HG03175 (cell line): Measurements from ENCODE around the gene CDH13.

Experiments
- ATAC-seq: cut with Tn5 transposase; IDR thresholded peaks from one replicate; pipeline ENCODE4 v1.9.1; 2021; ENCODE audit warnings: mild to moderate bottlenecking, moderate library complexity; ENCODE audit not compliant: unreplicated experiment

The CDH13 gene

DNA sequence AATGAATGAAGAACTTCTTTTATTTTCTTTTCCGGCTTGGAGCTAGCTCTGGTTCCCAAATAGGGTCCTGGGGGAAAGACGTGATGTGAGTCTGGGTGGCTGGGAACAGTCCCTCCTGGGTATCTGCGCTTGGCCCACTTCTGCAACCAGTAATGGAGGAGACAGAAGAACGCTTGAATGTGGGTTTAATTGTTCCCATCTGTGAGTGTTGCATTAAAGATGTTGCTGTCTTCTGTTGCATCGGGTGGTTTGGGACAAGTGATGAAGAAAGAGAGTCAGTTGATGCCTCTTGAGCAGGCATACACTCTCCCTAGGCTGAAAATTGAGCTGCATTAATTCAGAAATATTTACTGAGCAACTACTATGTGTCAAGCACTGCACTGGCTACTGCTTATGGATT lies 511.1 kb downstream of the CDH13 start:
- ATAC-seq = no peak

DNA sequence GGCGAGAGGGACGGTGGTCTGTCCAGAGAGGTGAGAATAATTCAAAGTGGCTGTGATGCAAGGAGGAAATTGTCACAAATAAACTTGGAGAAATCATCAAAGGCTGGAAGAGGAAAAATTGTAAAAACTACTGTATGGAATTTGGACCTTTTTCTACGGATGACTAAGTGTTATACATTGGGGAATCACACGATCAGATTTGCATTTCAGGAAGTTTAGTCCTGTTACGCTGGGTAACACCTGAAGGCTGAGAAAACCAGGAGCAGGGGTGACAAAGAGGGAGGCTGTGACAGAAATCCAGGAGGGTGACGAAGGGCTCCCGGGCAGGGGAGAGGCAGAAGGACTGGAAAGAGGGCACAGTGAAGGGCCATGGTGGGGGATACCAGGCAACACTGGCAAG lies 511.7 kb downstream of the CDH13 start:
- no peak for ATAC-seq

DNA sequence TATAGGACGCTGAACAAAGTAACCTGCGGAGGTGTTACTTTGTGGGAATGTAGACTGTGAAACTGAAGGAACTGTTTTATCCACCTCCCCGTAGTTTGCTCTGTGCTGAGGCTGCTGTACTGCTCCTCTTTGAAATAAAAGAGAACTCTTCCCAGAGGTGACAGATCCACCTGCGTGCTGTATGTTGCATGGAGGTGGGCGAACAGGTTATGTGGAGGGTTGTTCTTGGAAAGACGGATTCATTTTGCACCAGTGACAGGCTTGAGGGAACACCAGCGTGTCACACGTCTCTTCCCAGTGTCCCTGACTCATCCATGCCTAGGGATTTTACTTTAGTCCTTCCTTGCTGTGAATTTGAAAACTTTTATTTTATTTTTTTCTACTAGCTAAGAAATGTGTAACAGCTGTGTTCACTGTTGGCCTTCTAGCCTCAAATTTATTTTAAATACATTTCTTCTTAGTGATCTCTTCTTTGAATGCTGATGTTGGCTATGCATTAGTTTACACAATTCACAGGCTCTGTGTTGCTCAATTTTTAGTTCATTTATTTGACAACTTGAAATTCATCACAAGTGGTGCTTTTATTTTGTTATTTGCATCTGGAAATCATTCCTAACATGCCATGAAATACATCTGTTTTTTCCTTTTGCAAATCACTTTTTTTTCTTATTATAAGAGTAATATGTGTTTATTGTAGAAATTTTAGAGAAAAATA lies 512.4 kb downstream of the CDH13 start:
- no peak for ATAC-seq

DNA sequence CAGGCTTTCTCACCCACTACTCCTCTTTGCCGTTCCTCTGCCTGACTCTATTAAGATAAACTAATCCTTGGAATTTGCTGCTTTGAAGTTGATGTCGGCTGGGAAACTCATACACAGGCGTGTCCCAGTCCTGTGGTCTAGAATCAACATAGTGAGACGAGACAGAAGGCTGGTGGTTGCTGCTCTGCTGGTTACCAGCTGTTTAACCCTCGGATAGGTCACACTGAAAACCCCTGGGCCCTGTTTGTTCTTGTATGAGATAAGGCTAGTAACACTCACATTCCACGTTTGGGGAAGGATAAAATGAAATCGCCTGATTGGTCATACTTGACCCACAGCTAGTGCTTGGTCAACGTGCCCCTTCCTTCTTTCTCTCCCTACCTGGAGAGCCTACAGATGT lies 517.0 kb downstream of the CDH13 start:
- no peak for ATAC-seq

DNA sequence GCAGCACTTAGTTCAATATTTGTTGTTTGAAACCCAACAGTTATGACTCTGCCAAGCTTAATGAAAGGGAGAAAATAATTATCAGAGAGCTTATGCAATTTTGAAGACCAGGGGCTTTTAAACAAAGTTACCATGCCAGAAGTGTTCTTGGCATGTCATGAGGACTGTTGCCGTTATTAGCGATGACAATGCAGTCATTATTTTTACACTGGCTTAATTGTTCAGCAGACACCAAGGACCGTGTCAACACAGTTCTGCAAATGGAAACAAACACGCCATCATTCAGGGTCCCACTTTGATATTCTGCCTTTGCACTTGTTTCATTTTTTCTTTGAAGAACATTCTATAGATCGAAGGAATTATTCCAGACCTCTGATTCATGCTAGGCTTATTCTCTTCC lies 518.5 kb downstream of the CDH13 start:
- no peak for ATAC-seq

DNA sequence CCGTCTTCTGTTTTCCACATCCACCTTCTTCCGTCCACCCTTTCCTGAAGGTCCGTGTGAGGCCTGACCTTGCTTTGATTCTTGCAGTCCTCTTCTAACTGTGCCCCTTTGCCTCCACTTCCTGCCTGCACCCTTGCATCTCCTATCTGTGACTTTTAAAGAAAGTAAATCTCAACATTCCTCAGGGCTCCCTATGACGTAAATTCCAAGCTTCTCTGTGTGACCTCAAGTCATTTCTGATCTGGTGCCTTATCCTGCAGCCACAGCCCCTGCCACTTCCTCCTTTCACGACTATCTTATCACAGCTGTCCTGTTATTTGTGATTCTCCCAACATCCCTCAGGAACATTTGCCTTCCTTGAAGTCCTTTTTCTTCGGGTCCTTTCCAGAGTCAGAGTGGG lies 520.5 kb downstream of the CDH13 start:
- ATAC-seq = no peak

DNA sequence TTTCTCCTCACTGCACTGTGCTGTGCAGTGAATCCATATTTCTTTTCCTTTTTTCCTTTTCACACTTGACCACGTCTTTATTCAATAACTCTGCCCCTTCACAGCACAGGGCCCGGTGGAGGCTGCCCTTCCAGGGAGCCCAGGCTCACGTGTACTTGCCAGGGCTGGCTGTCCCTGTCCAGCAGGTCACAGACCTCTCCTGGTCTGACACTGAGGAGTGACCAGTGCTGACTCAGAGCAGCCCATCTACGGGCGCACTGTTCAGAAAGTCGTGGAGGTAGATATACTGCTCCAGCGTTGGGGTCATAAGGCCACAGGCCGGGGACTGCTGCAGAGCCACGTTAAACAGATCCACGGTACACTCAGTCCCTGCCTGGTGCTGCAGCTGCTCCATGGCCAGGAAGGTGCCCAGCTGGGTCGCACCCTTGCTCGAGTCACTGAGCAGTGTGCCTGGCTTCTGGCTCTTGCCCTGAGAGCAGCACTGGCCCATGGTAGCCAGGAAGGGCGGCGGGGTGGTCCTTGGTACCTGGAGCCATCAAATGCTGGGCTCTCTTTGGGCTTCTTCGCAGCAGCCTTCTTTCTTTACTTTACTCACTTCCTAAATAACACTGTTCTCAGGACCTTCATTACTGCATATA lies 531.7 kb downstream of the CDH13 start:
- ATAC-seq = no peak

DNA sequence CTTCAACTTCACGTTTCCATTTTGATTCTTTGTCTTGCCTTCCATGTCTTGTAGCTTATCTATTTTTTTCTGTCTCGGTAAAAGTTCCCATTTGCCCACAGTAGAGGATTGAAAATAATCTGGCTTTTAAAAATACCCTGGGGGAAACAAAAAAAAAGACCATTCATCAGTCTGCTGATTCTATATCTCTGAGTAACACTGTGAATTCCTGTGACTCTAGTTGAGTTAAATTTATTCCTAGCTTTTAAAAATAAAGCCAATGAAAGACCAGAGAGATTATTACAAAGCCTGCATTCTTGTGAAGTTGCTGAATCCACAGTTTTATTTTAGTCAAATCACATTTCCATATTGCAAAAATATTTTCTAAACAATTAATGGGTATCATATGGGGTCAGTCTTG lies 532.3 kb downstream of the CDH13 start:
- ATAC-seq = no peak

DNA sequence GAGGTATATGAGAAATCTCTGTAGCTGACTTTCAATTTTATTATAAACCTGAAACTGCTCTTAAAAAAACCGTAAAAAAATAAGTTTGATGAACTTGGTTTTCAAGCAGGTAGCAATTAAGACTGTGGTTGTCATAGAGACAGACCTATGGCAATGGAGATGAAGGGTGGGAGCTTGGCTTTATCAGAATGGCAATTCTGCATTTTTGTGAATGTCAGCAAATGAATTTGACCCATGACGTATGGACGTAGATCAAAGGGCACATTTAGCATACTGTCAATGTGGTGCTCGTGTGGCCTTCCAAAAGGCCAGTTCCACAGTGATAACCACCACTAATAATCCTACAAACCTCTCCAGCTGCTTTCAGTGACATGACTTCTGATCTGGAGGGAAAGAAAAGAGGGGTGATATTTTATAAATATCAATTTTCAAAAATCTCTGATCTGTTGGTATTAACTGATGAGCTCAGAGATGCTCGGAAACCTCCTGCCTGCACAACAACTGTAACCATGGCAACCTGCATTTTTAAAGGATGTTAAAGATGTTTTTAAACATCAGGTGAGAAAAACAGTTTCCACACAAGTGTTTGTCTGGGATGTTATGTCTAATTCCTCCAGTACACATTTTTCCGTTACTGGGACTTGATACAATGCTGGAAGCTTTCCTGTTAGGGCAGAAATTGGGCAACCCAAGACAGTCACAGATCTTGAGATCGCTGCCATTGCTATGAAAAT lies 533.7 kb downstream of the CDH13 start:
- ATAC-seq = no peak

DNA sequence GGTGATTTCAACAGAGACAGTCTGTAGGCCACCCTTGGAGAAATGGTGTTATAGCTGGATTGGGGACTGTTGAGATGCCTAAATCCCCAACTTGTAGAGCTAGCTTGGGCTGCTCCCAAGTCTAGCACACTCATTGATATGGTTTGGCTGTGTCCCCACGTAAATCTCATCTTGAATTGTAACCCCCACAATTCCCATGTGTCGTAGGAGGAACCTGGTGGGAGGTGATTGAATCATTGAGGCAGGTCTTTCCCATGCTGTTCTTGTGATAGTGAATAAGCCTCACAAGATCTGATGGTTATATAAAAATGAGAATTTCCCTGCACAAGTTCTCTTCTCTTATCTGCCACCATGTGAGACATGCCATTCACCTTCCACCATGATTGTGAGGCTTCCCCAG lies 536.0 kb downstream of the CDH13 start:
- ATAC-seq = no peak

DNA sequence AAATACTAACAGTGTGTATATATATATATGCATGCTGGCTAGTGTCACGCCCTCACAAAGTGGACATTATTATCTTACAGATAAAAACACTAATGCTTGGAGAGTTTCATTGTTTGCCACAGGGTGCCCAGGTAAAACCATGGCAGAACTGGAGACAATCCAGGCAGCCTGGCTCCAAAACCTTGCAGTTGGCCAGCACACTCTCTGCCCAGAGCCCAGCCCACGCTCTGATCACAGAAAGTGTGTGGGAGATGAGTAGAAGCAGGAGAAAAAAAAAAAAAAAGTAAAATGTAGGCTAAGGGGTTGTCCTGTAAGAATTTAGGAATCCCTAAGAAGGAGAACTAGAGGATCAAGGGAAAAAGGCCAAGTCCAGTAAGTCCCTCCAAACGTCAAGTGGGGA lies 538.0 kb downstream of the CDH13 start:
- ATAC-seq = no peak

DNA sequence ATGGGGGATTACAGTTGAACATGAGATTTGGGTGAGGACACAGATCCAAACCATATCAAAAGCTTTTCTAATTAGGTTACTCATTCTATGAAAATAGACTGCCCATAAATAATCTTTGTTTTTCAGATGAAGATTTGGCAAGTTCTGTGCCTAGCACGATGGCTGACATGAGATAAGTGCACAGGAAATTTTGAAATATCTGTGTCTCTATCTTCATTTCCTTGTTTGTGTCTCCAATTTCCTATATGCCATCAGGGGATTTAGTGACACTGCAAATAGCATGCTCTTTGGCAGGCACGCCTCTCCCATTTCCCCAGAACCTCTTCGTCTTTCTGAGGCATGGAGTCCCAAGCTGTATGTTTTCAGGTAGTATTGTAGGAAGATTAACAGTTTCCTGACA lies 544.6 kb downstream of the CDH13 start:
- no peak for ATAC-seq

DNA sequence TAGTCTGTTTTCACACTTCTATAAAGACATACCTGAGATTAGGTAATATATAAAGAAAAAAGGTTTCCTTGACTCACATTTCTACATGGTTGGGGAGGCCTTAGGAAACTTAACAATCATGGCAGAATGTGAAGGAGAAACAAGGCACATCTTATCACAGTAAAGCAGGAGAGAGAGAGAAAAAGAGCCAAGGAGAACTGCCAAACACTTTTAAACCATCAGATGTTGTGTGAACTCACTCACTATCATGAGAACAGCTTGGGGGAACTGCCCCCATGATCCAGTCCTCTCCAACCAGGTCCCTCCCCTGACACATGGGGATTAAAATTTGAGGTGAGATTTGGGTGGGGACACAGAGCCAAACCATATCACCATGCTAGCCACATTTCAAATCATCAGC lies 547.9 kb downstream of the CDH13 start:
- no peak for ATAC-seq

DNA sequence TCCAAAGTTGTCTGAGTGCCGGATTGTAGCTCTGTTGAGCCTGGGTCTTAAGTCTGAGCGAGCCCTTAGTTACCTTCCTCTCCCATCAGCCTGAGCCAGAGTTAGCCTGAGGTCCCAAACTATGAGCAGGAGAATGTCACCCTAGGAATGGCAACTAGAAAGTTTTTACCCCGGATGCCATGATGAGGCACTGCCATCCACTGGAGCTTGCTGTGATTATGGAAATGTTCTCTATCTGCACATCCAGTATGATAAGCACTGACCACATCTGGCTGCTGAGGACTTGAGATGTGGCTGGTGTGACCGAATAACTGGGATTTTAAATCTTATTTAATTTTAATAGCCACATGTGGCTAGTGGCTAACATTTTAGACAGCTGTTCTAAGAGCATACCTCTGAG lies 550.0 kb downstream of the CDH13 start:
- ATAC-seq = no peak

DNA sequence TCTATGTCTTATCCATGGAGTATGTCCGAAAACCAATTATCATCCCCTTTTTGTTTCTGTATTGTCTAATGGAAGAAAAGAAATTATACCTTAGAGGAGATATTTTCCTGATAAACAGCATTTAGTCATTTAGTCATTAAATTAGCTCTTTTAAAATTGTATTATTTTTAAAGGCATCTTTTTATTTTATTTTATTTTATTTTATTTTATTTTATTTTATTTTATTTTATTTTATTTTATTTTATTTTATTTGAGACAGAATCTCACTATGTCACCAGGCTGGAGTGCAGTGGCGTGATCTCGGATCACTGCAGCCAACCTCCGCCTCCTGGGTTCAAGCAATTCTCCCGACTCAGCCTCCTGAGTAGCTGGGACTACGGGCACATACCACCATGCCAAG lies 559.1 kb downstream of the CDH13 start:
- ATAC-seq = no peak

DNA sequence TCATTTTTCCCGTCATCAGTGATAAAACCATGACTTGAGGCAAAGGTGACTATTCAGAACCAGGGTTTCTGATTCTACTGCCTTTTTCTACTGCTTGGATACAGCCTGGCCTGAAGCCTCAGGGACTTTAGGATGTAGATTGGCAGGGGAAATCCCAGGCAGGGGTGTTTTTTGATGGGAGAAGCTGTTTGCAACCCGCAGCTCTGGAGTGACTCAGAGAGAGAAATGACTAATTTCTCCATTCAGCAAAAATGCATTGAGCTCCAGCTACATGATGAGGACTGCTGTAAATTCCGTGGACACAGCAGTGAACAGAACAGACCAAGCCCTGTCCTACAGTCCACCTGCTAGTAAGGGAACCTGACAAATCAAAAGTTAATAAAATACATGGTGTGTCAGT lies 560.6 kb downstream of the CDH13 start:
- no peak for ATAC-seq

DNA sequence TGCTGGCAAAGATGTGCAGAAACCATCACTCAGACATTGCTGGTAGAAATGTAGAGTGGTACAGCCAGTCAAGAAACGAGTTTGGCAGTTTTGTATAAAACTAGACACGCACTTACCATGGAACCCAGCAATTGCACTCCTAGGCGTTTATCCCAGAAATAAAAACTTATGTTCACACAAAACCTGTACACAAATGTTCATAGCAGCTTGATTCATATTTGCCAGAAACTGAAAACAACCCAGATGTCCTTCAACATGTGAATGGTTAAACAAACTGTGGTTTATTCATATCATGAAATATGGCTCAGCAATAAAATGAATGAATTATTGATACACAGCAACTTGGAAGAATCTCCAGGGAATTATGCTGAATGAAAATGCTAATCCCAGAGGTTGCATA lies 570.0 kb downstream of the CDH13 start:
- no peak for ATAC-seq

DNA sequence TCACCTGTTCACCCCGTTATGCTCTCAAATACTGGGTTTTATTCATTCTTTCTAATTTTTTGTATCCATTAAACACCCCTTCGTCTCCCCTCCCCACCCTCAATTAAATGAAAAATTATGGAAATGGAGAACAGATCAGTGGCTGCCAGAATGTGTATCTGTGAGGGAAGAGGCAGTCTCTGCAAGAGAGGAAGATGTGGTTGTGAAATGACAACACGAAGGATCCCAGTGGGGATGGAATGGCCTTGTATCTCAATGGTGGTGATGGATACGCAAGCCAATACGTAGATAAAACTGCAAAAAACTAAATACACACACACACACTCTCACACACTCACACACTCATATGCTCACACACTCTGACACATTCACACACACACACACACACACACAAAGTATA lies 570.7 kb downstream of the CDH13 start:
- ATAC-seq = no peak

DNA sequence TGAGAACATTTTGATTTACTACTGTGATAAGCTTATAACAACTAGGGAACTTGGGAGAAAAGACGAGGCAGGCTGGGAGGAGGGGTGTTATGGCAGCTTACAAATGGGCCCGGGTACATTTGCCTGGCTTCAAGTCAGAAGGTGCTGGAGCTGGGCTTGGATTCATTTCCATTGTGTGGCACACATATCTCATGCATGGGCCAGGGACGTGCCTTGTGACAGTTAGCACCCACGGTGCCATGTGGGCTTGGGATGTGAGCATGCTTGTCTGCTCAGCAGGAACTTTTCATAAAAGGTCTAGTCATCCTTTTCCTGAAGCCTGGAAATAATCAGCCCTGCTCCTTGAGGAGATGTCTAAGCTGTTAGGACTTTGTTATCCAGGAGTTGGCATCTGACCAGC lies 572.2 kb downstream of the CDH13 start:
- ATAC-seq = no peak

DNA sequence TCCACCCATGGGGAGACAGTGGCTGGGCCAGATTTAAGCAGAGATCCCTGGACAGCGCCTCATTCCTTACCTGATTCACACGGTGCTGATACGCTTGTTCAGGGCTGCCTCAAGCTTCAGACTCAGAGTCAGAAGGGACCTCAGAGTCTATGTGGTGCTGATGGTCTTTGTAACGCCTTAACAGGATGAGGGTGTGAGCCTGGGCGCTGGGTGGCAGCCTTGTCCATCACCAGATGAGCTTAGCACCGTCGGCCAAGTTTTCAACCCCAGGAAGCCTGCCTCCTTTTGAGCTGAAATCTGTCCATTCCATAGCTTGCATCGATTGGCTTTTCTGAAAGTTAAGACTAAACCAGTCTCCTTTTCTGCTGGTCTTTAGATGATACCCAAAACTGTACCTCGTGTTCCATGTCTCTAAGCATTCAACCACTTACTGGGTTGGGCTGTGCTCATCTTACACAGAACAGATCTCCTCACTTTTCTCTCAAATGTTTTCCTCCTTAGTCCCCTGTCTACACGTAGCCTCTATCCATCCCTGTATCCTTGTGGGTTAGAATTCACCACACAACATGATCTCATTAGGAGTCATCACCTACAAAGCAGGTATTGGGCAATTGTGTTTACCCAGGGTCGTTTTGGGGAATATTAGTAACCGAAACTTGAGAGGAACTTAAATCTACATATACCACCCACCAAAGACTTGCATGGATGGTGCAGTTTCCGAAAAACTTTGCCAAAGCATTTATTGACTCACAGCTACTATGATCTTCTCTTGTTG lies 573.4 kb downstream of the CDH13 start:
- ATAC-seq = no peak

DNA sequence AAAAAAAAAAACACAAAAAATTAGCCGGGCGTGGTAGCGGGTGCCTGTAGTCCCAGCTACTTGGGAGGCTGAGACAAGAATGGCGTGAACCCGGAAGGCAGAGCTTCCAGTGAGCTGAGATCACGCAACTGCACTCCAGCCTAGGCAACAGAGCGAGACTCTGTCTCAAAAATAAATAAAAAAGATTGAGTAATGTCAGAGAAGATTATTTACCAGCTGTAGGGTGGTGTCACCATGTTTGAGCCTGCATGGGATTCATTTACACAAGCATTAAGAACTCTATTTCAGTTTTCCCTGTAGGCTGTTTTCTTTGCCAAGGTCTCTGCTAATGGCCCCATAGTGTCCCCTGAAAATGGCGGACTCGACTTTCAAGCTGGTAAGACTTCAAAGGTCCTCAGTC lies 575.0 kb downstream of the CDH13 start:
- no peak for ATAC-seq

DNA sequence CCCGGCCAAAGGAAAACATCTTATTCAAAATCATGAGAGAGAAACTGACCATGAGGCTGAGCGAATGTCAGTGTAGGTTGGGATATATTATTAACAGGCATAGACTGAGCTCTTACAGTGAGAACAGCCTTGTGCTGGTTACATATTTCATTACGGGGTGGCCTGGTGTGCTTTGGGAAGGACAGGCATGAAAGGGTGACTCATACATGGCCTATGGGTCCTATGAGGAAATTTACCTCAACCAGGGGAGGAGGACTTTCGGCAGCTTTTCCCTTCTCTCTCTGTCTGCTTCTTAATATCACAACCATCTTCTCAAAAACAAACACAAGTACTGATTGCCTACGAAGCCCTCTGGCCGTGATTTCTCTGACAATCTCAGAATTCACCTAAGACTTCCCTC lies 579.1 kb downstream of the CDH13 start:
- no peak for ATAC-seq
